GM10266 (cell line): ENCODE measurements around the gene ZFPL1.

Experiments used
- DNase-seq: peaks from one replicate; pipeline ENCODE4 v3.0.0; 2012; ENCODE audit errors: extremely low spot score
- TF ChIP-seq, protein P1 (sequence below): IDR thresholded peaks from 2 replicates; pipeline ENCODE4 v1.5.1; 2012; ENCODE audit warnings: mild to moderate bottlenecking, low read depth; ENCODE audit not compliant: control insufficient read depth, insufficient read depth; ENCODE audit errors: missing control alignments

The ZFPL1 gene

DNA sequence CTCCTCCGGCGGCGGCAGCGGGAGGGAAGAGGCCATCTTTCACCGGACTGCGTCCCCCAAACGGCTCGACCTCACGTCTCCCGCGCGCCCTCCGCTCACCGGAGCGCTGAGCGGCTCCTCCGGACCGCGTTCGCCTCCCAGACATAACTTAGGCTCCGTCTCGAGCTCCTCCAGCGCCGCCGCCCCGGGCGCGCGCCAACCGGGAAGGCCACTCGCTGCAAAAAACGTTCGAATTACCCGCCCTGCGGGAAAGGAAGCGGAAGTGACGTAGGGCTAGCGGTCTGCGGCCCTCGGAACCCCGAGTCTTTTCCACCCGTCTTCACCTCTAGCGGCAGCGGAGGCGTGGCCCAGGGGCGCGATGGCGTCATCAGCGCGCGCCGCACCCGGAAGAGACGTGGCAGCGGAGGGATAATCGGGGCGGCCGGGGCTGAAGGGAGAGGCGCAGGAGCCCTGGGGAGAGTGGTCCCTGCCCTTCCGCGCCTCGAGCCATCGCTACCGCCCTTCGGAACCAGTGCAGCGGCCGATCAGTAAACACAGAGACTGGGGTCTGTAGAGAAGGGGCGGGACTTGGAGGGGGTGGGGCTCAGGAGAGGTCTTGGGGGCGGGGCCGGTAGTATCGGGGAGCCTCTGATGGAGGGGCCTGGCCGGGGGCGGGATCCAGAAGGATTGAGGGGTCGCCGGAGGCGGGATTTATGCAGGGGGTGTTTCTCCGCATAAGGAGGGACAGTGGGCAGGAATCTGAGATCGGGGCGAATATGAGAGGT, at the start of gene ZFPL1, which contains the start of gene CDCA5:
Gene ZFPL1 (plus strand): TSS at position 389 of the 764 bp plus-strand sequence. CDS start 477 bp downstream, outside the sequence.
Gene CDCA5 (minus strand): TSS at position 207 of the 764 bp plus-strand sequence. CDS start 62 bp downstream, at position 145.
- peak; percentile 98 for DNase-seq
- TF ChIP-seq, protein P1, sequence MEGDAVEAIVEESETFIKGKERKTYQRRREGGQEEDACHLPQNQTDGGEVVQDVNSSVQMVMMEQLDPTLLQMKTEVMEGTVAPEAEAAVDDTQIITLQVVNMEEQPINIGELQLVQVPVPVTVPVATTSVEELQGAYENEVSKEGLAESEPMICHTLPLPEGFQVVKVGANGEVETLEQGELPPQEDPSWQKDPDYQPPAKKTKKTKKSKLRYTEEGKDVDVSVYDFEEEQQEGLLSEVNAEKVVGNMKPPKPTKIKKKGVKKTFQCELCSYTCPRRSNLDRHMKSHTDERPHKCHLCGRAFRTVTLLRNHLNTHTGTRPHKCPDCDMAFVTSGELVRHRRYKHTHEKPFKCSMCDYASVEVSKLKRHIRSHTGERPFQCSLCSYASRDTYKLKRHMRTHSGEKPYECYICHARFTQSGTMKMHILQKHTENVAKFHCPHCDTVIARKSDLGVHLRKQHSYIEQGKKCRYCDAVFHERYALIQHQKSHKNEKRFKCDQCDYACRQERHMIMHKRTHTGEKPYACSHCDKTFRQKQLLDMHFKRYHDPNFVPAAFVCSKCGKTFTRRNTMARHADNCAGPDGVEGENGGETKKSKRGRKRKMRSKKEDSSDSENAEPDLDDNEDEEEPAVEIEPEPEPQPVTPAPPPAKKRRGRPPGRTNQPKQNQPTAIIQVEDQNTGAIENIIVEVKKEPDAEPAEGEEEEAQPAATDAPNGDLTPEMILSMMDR = no peak

DNA sequence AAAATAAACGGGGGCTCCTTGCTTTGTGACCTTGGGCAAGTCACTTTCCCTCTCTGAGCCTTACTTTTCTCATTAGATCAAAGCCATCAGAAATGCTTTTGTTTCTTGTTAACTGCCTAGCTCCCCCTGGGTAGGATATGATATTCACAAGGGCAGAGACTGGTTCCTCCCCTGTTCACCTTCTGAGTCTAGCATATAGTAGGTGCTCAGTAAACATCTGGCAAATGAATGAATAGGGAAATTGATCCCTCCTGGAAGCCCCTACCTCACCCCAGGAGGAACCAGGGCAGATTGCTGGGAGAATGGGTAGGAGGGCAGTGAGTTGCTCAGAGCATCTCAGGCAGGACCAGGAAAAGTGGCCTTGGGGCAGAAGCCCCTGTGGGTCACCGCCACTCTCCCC, 49.6 kb upstream of the ZFPL1 start:
- TF ChIP-seq, protein P1 = no peak

DNA sequence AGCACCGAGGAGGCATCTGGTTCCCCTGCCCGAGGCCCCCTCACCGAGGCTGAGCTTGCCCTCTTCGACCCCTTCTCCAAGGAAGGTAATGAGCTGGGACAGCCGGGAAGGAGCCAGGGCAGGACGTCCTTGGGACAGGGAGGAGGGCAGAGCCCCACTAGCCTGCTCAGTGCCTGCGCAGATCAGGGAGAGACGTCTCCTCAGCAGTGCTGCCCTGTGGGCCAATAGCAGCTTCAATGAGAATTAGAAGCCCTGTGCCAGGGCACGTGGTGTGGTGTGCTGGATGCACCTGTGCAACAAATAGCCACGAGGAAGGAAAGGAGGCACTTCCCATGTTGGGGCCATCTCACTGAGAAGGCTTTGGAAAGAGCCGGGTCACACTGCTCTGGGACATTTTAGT, 48.4 kb upstream of the ZFPL1 start:
- TF ChIP-seq, protein P1 = no peak
- DNase-seq = no peak

More for the DNA sequence above, 49.6 kb upstream of the ZFPL1 start:
- DNase-seq = no peak

DNA sequence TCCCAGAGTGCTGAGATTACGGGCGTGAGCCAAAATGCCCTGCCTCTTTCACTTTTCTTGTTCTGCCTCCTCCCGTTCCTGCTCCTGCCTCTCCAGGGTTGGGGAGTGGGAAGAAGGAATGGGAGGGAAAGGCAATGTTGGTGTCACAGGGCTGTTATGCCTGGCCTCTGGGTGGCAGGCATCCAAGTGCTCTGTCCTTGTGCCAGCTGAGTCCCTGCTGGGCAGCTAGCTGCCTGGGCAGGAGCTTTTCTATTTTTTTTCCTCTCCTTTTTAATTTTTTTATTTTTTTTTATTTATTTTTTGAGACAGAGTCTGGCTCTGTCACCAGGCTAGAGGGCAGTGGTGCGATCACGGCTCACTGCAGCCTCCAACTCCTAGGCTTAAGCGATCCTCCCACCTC, 47.1 kb upstream of the ZFPL1 start:
- TF ChIP-seq, protein P1 = no peak
- DNase-seq = no peak

DNA sequence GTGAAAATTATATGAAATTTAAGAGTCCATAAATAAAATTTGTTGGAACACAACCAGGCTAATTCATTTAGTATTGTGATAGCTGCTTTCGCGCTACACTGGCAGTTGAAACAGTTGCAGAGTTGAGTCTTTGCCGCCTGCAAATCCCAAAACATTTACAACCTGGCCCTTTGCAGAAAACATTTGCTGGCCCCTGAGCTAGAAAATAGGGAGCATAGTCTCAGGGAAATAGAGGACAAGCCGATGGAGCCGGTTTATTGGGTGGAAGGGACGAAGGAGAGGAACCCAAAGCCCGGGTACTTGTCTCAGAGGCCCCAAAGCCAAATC, 43.5 kb upstream of the ZFPL1 start:
- DNase-seq = no peak
- TF ChIP-seq, protein P1 = no peak

DNA sequence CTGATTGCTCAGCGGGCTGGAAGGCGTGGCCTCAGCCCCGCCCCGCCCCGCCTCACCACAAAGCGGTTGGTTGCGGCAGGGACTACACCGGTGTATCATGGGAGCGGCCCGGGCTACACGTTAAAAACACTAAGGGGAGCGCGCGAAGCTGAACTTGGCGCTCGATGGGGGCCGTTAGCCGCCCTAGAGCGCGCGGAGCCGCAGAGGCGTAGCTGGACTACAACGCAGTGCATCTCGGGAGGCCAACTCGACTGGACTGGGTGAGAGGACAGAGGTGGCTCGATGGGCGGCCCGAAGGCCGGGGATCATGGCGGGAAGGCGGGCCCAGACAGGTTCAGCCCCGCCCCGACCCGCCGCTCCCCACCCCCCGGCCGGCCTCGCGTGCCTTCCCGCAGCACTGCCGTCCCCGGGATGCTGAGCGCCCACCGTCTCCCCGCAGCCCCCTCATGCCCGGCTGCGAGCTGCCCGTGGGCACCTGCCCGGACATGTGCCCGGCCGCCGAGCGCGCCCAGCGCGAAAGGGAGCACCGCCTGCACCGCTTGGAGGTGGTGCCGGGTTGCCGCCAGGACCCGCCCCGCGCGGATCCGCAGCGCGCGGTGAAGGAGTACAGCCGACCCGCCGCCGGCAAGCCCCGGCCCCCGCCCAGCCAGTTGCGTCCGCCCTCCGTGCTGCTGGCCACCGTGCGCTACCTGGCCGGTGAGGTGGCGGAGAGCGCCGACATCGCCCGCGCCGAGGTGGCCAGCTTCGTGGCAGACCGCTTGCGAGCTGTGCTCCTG, 43.0 kb upstream of the ZFPL1 start, which contains the start of gene SAC3D1:
Gene SAC3D1 (plus strand): TSS at position 364 of the 776 bp plus-strand sequence. CDS start 83 bp downstream, at position 447.
- TF ChIP-seq, protein P1 = no peak
- DNase-seq = peak; percentile 97

DNA sequence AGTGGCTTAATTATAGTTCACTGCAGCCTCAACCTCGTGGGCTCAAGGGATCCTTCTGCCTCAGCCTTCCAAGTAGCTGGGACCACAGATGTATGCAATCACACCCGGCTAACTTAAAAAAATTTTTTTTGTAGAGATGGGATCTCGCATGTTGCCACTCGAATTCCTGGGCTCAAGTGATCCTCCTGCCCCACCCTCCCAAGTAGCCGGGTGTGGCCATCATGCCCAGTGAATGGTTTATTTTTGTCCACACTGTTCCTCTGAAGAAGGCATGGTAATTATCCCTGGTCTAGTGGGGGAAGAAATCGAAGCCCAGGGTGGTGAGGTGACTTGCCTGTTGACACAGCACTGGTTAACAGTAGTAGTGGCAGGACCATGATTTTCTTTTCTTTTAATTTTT, 41.1 kb upstream of the ZFPL1 start:
- TF ChIP-seq, protein P1 = no peak
- DNase-seq = no peak
